ENCODE results near the gene ICAM5.
"Not testable (repeated sequence)": the region's sequence is repeated elsewhere in the genome, so short reads cannot be mapped to it uniquely, and the experiment has no call there.

Gene ICAM5

GRCh38 chr19:10271543-10272086 is 18.1 kb upstream of the ICAM5 start:
- DNase-seq (ENCODE audit: extremely low spot score), result no peak
- ChIA-PET POLR2A (interaction anchor here (0.5 to 3.5 kb wide), 3 partner anchors 18 to 109 kb away, joined by 3 to 23 read pairs (median 4); partner anchors contain the start of genes ICAM5 and TYK2), CTCF (interaction anchor here (0.7 to 3.5 kb wide), 3 partner anchors 13 to 120 kb away, joined by 3 to 45 read pairs (median 3); no protein-coding TSS in a partner anchor)
- TF ChIP-seq ARNT (IDR thresholded peaks at IDR 0.05) (no peak), TARDBP (IDR thresholded peaks at IDR 0.05) (no peak), SP1 (IDR thresholded peaks at IDR 0.05) (no peak), LEF1 (IDR thresholded peaks at IDR 0.05; ENCODE audit: borderline replicate concordance) (no peak), CTBP1 (IDR thresholded peaks at IDR 0.05; ENCODE audit: borderline replicate concordance) (no peak), FOXK2 (IDR thresholded peaks at IDR 0.05) (no peak), FOXM1 (IDR thresholded peaks at IDR 0.05; ENCODE audit: borderline replicate concordance) (no peak), BHLHE40 (IDR thresholded peaks at IDR 0.05; ENCODE audit: borderline replicate concordance) (no peak), ZNF384 (IDR thresholded peaks at IDR 0.05) (no peak), NFRKB (IDR thresholded peaks at IDR 0.05) (no peak), SUZ12 (IDR thresholded peaks at IDR 0.05) (no peak)
- TF ChIP-seq, protein P1, sequence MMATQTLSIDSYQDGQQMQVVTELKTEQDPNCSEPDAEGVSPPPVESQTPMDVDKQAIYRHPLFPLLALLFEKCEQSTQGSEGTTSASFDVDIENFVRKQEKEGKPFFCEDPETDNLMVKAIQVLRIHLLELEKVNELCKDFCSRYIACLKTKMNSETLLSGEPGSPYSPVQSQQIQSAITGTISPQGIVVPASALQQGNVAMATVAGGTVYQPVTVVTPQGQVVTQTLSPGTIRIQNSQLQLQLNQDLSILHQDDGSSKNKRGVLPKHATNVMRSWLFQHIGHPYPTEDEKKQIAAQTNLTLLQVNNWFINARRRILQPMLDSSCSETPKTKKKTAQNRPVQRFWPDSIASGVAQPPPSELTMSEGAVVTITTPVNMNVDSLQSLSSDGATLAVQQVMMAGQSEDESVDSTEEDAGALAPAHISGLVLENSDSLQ (IDR thresholded peaks at IDR 0.05), result no peak

- CTCF ChIA-PET, result no interaction called here
- TF ChIP-seq HDGF (IDR thresholded peaks at IDR 0.05; ENCODE audit: borderline replicate concordance) (no peak), TARDBP (IDR thresholded peaks at IDR 0.05) (no peak), L3MBTL2 (conservative IDR thresholded peaks at IDR 0.05) (no peak), LEF1 (IDR thresholded peaks at IDR 0.05; ENCODE audit: borderline replicate concordance) (no peak), SUZ12 (IDR thresholded peaks at IDR 0.05) (no peak), SP1 (IDR thresholded peaks at IDR 0.05) (no peak)
- DNase-seq (ENCODE audit: extremely low spot score), result no peak
- POLR2A ChIA-PET, result interaction anchor here (1.2 kb wide), 1 partner anchor 12 kb away, joined by 5 read pairs; no protein-coding TSS in a partner anchor
These were observed 15.2 kb upstream of the ICAM5 start for GRCh38 chr19:10274589-10274988.

GRCh38 chr19:10277795-10278589 is 11.8 kb upstream of the ICAM5 start:
- ChIA-PET POLR2A (interaction anchor here (1.2 to 1.4 kb wide), 2 partner anchors 12 to 103 kb away, joined by 3 to 5 read pairs; partner anchors contain the start of genes ICAM5 and TYK2), CTCF (interaction anchor here (1.0 to 1.7 kb wide), 2 partner anchors 8 to 110 kb away, joined by 3 to 5 read pairs; no protein-coding TSS in a partner anchor)
- no peak for TF ChIP-seq FOXK2 (IDR thresholded peaks at IDR 0.05)
- TF ChIP-seq SP1 (IDR thresholded peaks at IDR 0.05), result no peak
- TF ChIP-seq ARNT (IDR thresholded peaks at IDR 0.05), result no peak
- TF ChIP-seq SUZ12 (IDR thresholded peaks at IDR 0.05), result no peak
- no peak for TF ChIP-seq HDGF (IDR thresholded peaks at IDR 0.05; ENCODE audit: borderline replicate concordance)
- TF ChIP-seq TARDBP (IDR thresholded peaks at IDR 0.05), result no peak
- no peak for TF ChIP-seq ELF4 (IDR thresholded peaks at IDR 0.05)
- no peak for TF ChIP-seq FOXA1 (IDR thresholded peaks at IDR 0.05)
- no peak for TF ChIP-seq BHLHE40 (IDR thresholded peaks at IDR 0.05; ENCODE audit: borderline replicate concordance)
- TF ChIP-seq, protein P1 (IDR thresholded peaks at IDR 0.05), result no peak
- no peak for TF ChIP-seq L3MBTL2 (conservative IDR thresholded peaks at IDR 0.05)
- no peak for TF ChIP-seq FOXM1 (IDR thresholded peaks at IDR 0.05; ENCODE audit: borderline replicate concordance)
- no peak for TF ChIP-seq CTBP1 (IDR thresholded peaks at IDR 0.05; ENCODE audit: borderline replicate concordance)
- TF ChIP-seq NFRKB (IDR thresholded peaks at IDR 0.05), result no peak
- no peak for TF ChIP-seq ZNF384 (IDR thresholded peaks at IDR 0.05)
- TF ChIP-seq LEF1 (IDR thresholded peaks at IDR 0.05; ENCODE audit: borderline replicate concordance), result no peak
- no peak for DNase-seq (ENCODE audit: extremely low spot score)

- POLR2A ChIA-PET, result no interaction called here
- no peak for DNase-seq (ENCODE audit: extremely low spot score)
- CTCF ChIA-PET, result interaction anchor here (1.7 kb wide), 1 partner anchor 9 kb away, joined by 5 read pairs; no protein-coding TSS in a partner anchor
- no peak for TF ChIP-seq FOXK2 (IDR thresholded peaks at IDR 0.05)
- no peak for TF ChIP-seq SP1 (IDR thresholded peaks at IDR 0.05)
- no peak for TF ChIP-seq CTBP1 (IDR thresholded peaks at IDR 0.05; ENCODE audit: borderline replicate concordance)
- no peak for TF ChIP-seq TARDBP (IDR thresholded peaks at IDR 0.05)
- TF ChIP-seq LEF1 (IDR thresholded peaks at IDR 0.05; ENCODE audit: borderline replicate concordance), result no peak
- no peak for TF ChIP-seq ELF4 (IDR thresholded peaks at IDR 0.05)
- no peak for TF ChIP-seq ZNF384 (IDR thresholded peaks at IDR 0.05)
- TF ChIP-seq FOXA1 (IDR thresholded peaks at IDR 0.05), result no peak
- no peak for TF ChIP-seq FOXM1 (IDR thresholded peaks at IDR 0.05; ENCODE audit: borderline replicate concordance)
- TF ChIP-seq L3MBTL2 (conservative IDR thresholded peaks at IDR 0.05), result no peak
- no peak for TF ChIP-seq BHLHE40 (IDR thresholded peaks at IDR 0.05; ENCODE audit: borderline replicate concordance)
- no peak for TF ChIP-seq ARNT (IDR thresholded peaks at IDR 0.05)
- no peak for TF ChIP-seq SUZ12 (IDR thresholded peaks at IDR 0.05)
- TF ChIP-seq, protein P1 (IDR thresholded peaks at IDR 0.05), result no peak
- TF ChIP-seq NFRKB (IDR thresholded peaks at IDR 0.05), result no peak
- no peak for TF ChIP-seq HDGF (IDR thresholded peaks at IDR 0.05; ENCODE audit: borderline replicate concordance)
These were observed 10.8 kb upstream of the ICAM5 start for GRCh38 chr19:10278935-10279334.

DNA sequence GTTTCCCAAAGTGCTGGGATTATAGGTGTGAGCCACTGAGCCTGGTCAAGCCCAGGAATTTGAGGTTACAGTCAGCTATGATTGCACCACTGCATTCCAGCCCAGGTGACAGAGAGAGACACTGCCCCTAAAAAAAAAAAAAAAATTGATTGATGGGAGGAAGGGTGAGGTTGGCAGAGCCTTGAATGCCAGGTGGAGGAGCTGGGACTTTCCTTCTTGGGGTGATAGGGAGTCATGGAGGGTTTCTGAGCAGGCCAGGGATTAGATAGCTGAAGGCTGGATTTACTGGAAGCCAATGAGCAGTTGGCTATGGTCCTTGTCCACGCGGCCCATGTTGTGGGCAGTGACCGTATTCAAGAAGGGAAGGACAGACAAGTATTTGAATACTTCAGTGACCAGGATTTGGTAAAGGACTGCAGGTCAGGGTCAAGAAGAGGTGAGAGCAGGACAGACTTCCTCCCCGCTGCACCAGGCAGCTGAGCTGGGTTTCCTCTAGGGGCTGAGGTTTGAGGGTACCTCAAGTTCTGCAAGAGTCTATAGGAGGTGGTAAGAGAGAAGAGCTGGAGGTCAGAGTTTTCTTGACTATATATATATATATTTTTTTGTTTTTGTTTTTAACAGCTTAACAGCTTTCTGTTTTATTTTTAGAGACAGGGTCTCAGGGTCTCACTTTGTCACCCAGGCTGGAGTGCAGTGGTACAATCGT is 9.9 kb upstream of the ICAM5 start:
- CTCF ChIA-PET, result interaction anchor here (0.6 to 1.7 kb wide), 6 partner anchors 10 to 109 kb away, joined by 3 to 6 read pairs (median 3); partner anchors contain the start of gene ICAM5
- no peak for TF ChIP-seq NFRKB (IDR thresholded peaks at IDR 0.05)
- TF ChIP-seq, protein P1 (IDR thresholded peaks at IDR 0.05), result no peak
- no peak for TF ChIP-seq ARNT (IDR thresholded peaks at IDR 0.05)
- no peak for TF ChIP-seq TARDBP (IDR thresholded peaks at IDR 0.05)
- TF ChIP-seq SUZ12 (IDR thresholded peaks at IDR 0.05), result no peak
- TF ChIP-seq CTBP1 (IDR thresholded peaks at IDR 0.05; ENCODE audit: borderline replicate concordance), result no peak
- POLR2A ChIA-PET, result interaction anchor here (0.9 kb wide), 1 partner anchor 9 kb away, joined by 4 read pairs; the partner anchor contains the start of gene ICAM5
- DNase-seq (ENCODE audit: extremely low spot score), result no peak

DNA sequence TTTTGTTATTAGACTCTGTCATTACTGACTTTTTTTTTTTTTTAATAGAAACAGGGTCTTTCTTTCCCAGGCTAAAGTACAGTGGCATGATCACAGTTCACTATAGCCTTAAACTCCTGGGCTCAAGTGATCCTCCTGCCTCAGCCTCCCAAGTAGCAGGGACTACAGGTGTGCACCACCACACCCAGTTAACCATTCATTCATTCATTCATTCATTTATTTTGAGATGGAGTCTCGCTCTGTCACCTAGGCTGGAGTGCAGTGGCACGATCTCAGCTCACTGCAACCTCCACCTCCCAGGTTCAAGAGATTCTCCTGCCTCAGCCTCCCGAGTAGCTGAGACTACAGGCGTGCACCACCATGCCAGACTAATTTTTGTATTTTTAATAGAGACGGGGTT is 7.7 kb upstream of the ICAM5 start:
- POLR2A ChIA-PET; DNase-seq (ENCODE audit: extremely low spot score); CTCF ChIA-PET: not testable (repeated sequence)

All from HEK293T (cell line).